HEK293T (cell line): Measurements from ENCODE around the gene CORO2B.

ENCODE experiments used
- ARNT ChIP-seq: fragments of 450-650 bp; IDR thresholded peaks from 2 replicates; pipeline ENCODE4 v1.6.1; 2017; ENCODE audit warnings: mild to moderate bottlenecking
- BHLHE40 ChIP-seq: fragments of 450-650 bp; IDR thresholded peaks from 2 replicates; pipeline ENCODE4 v1.6.1; 2016; ENCODE audit warnings: mild to moderate bottlenecking, moderate library complexity, borderline replicate concordance
- CTBP1 ChIP-seq: fragments of 450-650 bp; IDR thresholded peaks from 2 replicates; pipeline ENCODE4 v1.6.1; 2016; ENCODE audit warnings: borderline replicate concordance
- FOXA1 ChIP-seq: fragments of 450-650 bp; IDR thresholded peaks from 2 replicates; pipeline ENCODE4 v1.6.1; 2016; ENCODE audit warnings: mild to moderate bottlenecking
- HDGF ChIP-seq: fragments of 450-650 bp; IDR thresholded peaks from 2 replicates; pipeline ENCODE4 v1.6.1; 2017; ENCODE audit warnings: antibody characterized with exemption, borderline replicate concordance
- L3MBTL2 ChIP-seq: fragments of 450-650 bp; conservative IDR thresholded peaks from 2 replicates; pipeline ENCODE4 v1.6.1; 2016; ENCODE audit warnings: mild to moderate bottlenecking
- SP1 ChIP-seq: fragments of 450-650 bp; IDR thresholded peaks from 2 replicates; pipeline ENCODE4 v1.6.1; 2017
- SUZ12 ChIP-seq: fragments of 450-650 bp; IDR thresholded peaks from 2 replicates; pipeline ENCODE4 v1.6.1; 2016; ENCODE audit warnings: mild to moderate bottlenecking
- TARDBP ChIP-seq: fragments of 450-650 bp; IDR thresholded peaks from 2 replicates; pipeline ENCODE4 v1.6.1; 2016
- TF ChIP-seq, protein P1 (sequence below): fragments of 450-650 bp; IDR thresholded peaks from 2 replicates; pipeline ENCODE4 v1.6.1; 2016

GRCh38 chr15:68735610-68736009 lies 156.8 kb downstream of the CORO2B start:
- TF ChIP-seq SP1, result no peak
- no peak for TF ChIP-seq ARNT
- no peak for TF ChIP-seq SUZ12
- TF ChIP-seq BHLHE40, result no peak
- no peak for TF ChIP-seq FOXA1
- no peak for TF ChIP-seq CTBP1
- TF ChIP-seq TARDBP, result no peak
- no peak for TF ChIP-seq HDGF
- TF ChIP-seq, protein P1, sequence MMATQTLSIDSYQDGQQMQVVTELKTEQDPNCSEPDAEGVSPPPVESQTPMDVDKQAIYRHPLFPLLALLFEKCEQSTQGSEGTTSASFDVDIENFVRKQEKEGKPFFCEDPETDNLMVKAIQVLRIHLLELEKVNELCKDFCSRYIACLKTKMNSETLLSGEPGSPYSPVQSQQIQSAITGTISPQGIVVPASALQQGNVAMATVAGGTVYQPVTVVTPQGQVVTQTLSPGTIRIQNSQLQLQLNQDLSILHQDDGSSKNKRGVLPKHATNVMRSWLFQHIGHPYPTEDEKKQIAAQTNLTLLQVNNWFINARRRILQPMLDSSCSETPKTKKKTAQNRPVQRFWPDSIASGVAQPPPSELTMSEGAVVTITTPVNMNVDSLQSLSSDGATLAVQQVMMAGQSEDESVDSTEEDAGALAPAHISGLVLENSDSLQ, result no peak
- no peak for TF ChIP-seq L3MBTL2
